K562 (cell line): ENCODE results near the gene HOXB6.

Experiments
- CTCF ChIP-seq, 3 experiments: IDR thresholded peaks in 2 of 3; conservative IDR thresholded peaks in 1 of 3; 2 replicates each; pipeline ENCODE4 v1.5.1; 2011 to 2012; ENCODE audit warnings: low read length in 3 of 3, mild to moderate bottlenecking in 3 of 3, control low read depth in 2 of 3, improper control_type of control experiment in 1 of 3, inconsistent platforms in 1 of 3, low read depth in 1 of 3, mixed read lengths in 1 of 3, moderate library complexity in 1 of 3; ENCODE audit not compliant: insufficient read depth in 2 of 3
- HMG20B ChIP-seq: fragments of 250-450 bp; sonication (Bioruptor Pico); IDR thresholded peaks from 2 replicates; pipeline ENCODE4 v1.5.0; 2021; ENCODE audit warnings: mild to moderate bottlenecking
- MNT ChIP-seq, 2 experiments: fragments of 450-650 bp; conservative IDR thresholded peaks; 2 replicates each; pipeline ENCODE4 v1.6.1; 2017; ENCODE audit warnings: mild to moderate bottlenecking in 2 of 2, moderate library complexity in 2 of 2
- ZBTB43 ChIP-seq: sonication (generic); formaldehyde crosslinking; IDR thresholded peaks from 2 replicates; pipeline ENCODE4 v1.8.0; 2023; ENCODE audit warnings: mild to moderate bottlenecking, missing genetic modification reagents
- ZBTB49 ChIP-seq: sonication (generic); formaldehyde crosslinking; IDR thresholded peaks from 2 replicates; pipeline ENCODE4 v1.8.0; 2022; ENCODE audit warnings: missing genetic modification reagents, mild to moderate bottlenecking, borderline replicate concordance

- TF ChIP-seq CTCF (IDR thresholded peaks at IDR 0.05 in 2 of 3, conservative IDR thresholded peaks at IDR 0.05 in 1 of 3; ENCODE audit: insufficient read depth in 2 of 3, low read depth in 1 of 3, low read length in 3 of 3), result no peak
- no peak for TF ChIP-seq ZBTB49 (CRISPR knock-in tag)
- no peak for TF ChIP-seq HMG20B (CRISPR knock-in tag)
- no peak for TF ChIP-seq ZBTB43 (CRISPR knock-in tag)
- no peak for TF ChIP-seq MNT (conservative IDR thresholded peaks at IDR 0.05)
Measured at GRCh38 chr17:48644159-48644558, 39.4 kb upstream of the HOXB6 start.
